H1 (cell line): ENCODE data around the gene GJB1. TPM values are rescaled to one million over a fixed set of nuclear protein-coding genes. Genes with fewer than 3 reads are reported as not detected.

Experiments used
- CTCF ChIA-PET: fragments of 300-600 bp; sonication (Branson Sonifier 250); formaldehyde crosslinking; loops from one replicate; lab custom pipeline; 2021; ENCODE audit not compliant: partially characterized antibody; lab: Charles Lee
- POLR2A ChIA-PET: fragments of 300-600 bp; sonication (Branson Sonifier 250); formaldehyde crosslinking; loops from one replicate; lab custom pipeline; 2021; ENCODE audit warnings: inconsistent platforms; ENCODE audit not compliant: partially characterized antibody; lab: Charles Lee
- DNase-seq, 2 experiments: peaks; one replicate each; pipeline versions ENCODE4 v3.0.0 to v3.0.0-alpha.2; 2010 to 2022; ENCODE audit warnings: low spot score in 2 of 2, low read depth in 1 of 2, mixed read lengths in 1 of 2
- FAIRE-seq: peaks from 2 replicates; lab custom pipeline; 2011; peaks lifted over from hg19 to GRCh38; lab: Jason Lieb, UNC
- H2AFZ ChIP-seq: 2 replicates; pipeline ENCODE4 v1.8.1; 2012; ENCODE audit warnings: low read length, inconsistent platforms
- H2AK5ac ChIP-seq: 2 replicates; pipeline ENCODE4 v1.6.1; 2013; ENCODE audit warnings: low read depth, low read length
- H2BK120ac ChIP-seq: replicated peaks from 2 replicates; pipeline ENCODE3; 2013; ENCODE audit warnings: low read depth, low read length, inconsistent platforms
- H2BK12ac ChIP-seq: 2 replicates; pipeline ENCODE4 v1.6.1; 2013; ENCODE audit warnings: low read depth, low read length
- H2BK15ac ChIP-seq: 2 replicates; pipeline ENCODE4 v1.6.1; 2013; ENCODE audit warnings: low read length
- H2BK20ac ChIP-seq: 2 replicates; pipeline ENCODE4 v1.6.1; 2013; ENCODE audit warnings: low read length
- H2BK5ac ChIP-seq: 2 replicates; pipeline ENCODE4 v1.6.1; 2013; ENCODE audit warnings: low read depth, low read length
- H3K14ac ChIP-seq: 2 replicates; pipeline ENCODE4 v1.6.1; 2013; ENCODE audit warnings: inconsistent platforms; ENCODE audit not compliant: insufficient read length
- H3K18ac ChIP-seq: 2 replicates; pipeline ENCODE4 v1.6.1; 2013; ENCODE audit warnings: low read length; ENCODE audit errors: extremely low read depth
- H3K23ac ChIP-seq: 2 replicates; pipeline ENCODE4 v1.6.1; 2013; ENCODE audit warnings: inconsistent platforms; ENCODE audit not compliant: insufficient read length
- H3K23me2 ChIP-seq: 2 replicates; pipeline ENCODE4 v1.6.1; 2013; ENCODE audit warnings: low read depth, low read length
- H3K27ac ChIP-seq: 2 replicates; pipeline ENCODE4 v1.6.1; 2011; ENCODE audit warnings: low read depth, low read length, inconsistent platforms
- H3K27me3 ChIP-seq, 4 experiments: replicated peaks in 1 of 4; 1 replicate in 1 of 4; 2 replicates in 3 of 4; pipeline versions ENCODE4 v1.6.1 to v1.8.1; 2011 to 2013; ENCODE audit warnings: low read length in 3 of 4, mild to moderate bottlenecking in 3 of 4, inconsistent platforms in 2 of 4, mixed read lengths in 2 of 4, moderate library complexity in 1 of 4; ENCODE audit not compliant: control insufficient read depth in 3 of 4, insufficient read depth in 3 of 4; ENCODE audit errors: extremely low read depth in 1 of 4
- H3K36me3 ChIP-seq, 4 experiments: 2 replicates each; pipeline versions ENCODE4 v1.6.1 to v1.8.1; 2011 to 2013; ENCODE audit warnings: mild to moderate bottlenecking in 4 of 4, low read length in 3 of 4, moderate library complexity in 2 of 4, control low read depth in 1 of 4, inconsistent platforms in 1 of 4; ENCODE audit not compliant: insufficient read depth in 4 of 4, control insufficient read depth in 2 of 4
- H3K4ac ChIP-seq: replicated peaks from 2 replicates; pipeline ENCODE3; 2013; ENCODE audit warnings: low read length, low read depth, mixed read lengths, inconsistent platforms; ENCODE audit not compliant: insufficient read length
- H3K4me1 ChIP-seq, 4 experiments: replicated peaks in 1 of 4; 1 replicate in 1 of 4; 2 replicates in 3 of 4; pipeline versions ENCODE4 v1.6.1 to v1.8.1; 2011 to 2013; ENCODE audit warnings: low read length in 3 of 4, inconsistent platforms in 2 of 4, mixed read lengths in 1 of 4; ENCODE audit not compliant: insufficient read depth in 4 of 4, control insufficient read depth in 3 of 4
- H3K4me2 ChIP-seq, 2 experiments: 2 replicates each; pipeline versions ENCODE4 v1.6.1 to v1.8.1; 2011 to 2013; ENCODE audit warnings: low read depth in 2 of 2, low read length in 2 of 2, control low read depth in 1 of 2, inconsistent platforms in 1 of 2, mild to moderate bottlenecking in 1 of 2; ENCODE audit not compliant: insufficient read depth in 1 of 2
- H3K4me3 ChIP-seq, 4 experiments: fragments of 200-600, 300-600 bp in 1 of 4; sonication (generic), shearing (Covaris generic), sonication (Bioruptor Twin) in 1 of 4; 2 replicates each; pipeline versions ENCODE4 v1.5.1 to v1.8.1; 2011 to 2016; ENCODE audit warnings: low read length in 4 of 4, low read depth in 3 of 4, control low read depth in 2 of 4, inconsistent platforms in 2 of 4, mild to moderate bottlenecking in 2 of 4, mixed read lengths in 1 of 4, moderate library complexity in 1 of 4; ENCODE audit not compliant: insufficient read depth in 2 of 4; ENCODE audit errors: extremely low read depth in 1 of 4
- H3K56ac ChIP-seq: replicated peaks from 2 replicates; pipeline ENCODE3; 2013; ENCODE audit warnings: low read depth, mild to moderate bottlenecking, mixed read lengths, low read length, inconsistent platforms; ENCODE audit not compliant: insufficient read length
- H3K79me1 ChIP-seq: 2 replicates; pipeline ENCODE4 v1.6.1; 2013; ENCODE audit warnings: low read depth, low read length, control low read depth
- H3K79me2 ChIP-seq, 2 experiments: 2 replicates each; pipeline versions ENCODE4 v1.6.1 to v1.8.1; 2012 to 2013; ENCODE audit warnings: low read length in 2 of 2, mild to moderate bottlenecking in 2 of 2, inconsistent platforms in 1 of 2; ENCODE audit not compliant: insufficient read depth in 2 of 2, control insufficient read depth in 1 of 2
- H3K9ac ChIP-seq, 4 experiments: replicated peaks in 1 of 4; 1 replicate in 1 of 4; 2 replicates in 3 of 4; pipeline versions ENCODE4 v1.6.1 to v1.8.1; 2011 to 2013; ENCODE audit warnings: low read depth in 3 of 4, low read length in 3 of 4, control low read depth in 2 of 4, mild to moderate bottlenecking in 2 of 4, moderate library complexity in 2 of 4, inconsistent platforms in 1 of 4; ENCODE audit errors: extremely low read depth in 1 of 4
- H3K9me3 ChIP-seq, 2 experiments: 2 replicates each; pipeline versions ENCODE4 v1.6.1 to v1.8.1; 2012 to 2013; ENCODE audit warnings: mild to moderate bottlenecking in 2 of 2, moderate library complexity in 2 of 2, control low read depth in 1 of 2, inconsistent platforms in 1 of 2, low read depth in 1 of 2, low read length in 1 of 2, mixed read lengths in 1 of 2; ENCODE audit not compliant: insufficient read depth in 2 of 2
- H4K20me1 ChIP-seq, 2 experiments: replicated peaks in 1 of 2; 2 replicates each; pipeline versions ENCODE3 to v1.8.1; 2011 to 2013; ENCODE audit warnings: inconsistent platforms in 2 of 2, low read length in 2 of 2, mild to moderate bottlenecking in 1 of 2; ENCODE audit not compliant: insufficient read depth in 2 of 2, control insufficient read depth in 1 of 2
- H4K5ac ChIP-seq: 2 replicates; pipeline ENCODE4 v1.6.1; 2013; ENCODE audit warnings: low read length, low read depth, mixed read lengths, inconsistent platforms; ENCODE audit not compliant: insufficient read length
- H4K8ac ChIP-seq: 2 replicates; pipeline ENCODE4 v1.8.0; 2013; ENCODE audit warnings: mild to moderate bottlenecking, moderate library complexity, low read length, inconsistent platforms; ENCODE audit not compliant: insufficient read depth; ENCODE audit errors: extremely low read depth
- H4K91ac ChIP-seq: replicated peaks from 2 replicates; pipeline ENCODE3; 2013; ENCODE audit warnings: low read length, mixed read lengths, inconsistent platforms; ENCODE audit not compliant: insufficient read length
- GTF2F1 ChIP-seq: IDR thresholded peaks from 2 replicates; pipeline ENCODE4 v1.6.1; 2012; ENCODE audit warnings: low read depth, low read length, improper control_type of control experiment, borderline replicate concordance
- KDM5A ChIP-seq: fragments of 200-600 bp; IDR thresholded peaks from 2 replicates; pipeline ENCODE4 v1.7.1; 2012; ENCODE audit warnings: mild to moderate bottlenecking, low read length, inconsistent platforms, mixed read lengths
- SAP30 ChIP-seq: fragments of 300-600 bp; sonication (generic); IDR thresholded peaks from 2 replicates; pipeline ENCODE4 v1.7.1; 2012; ENCODE audit warnings: low read length, moderate library complexity, mild to moderate bottlenecking, inconsistent platforms; ENCODE audit not compliant: insufficient read depth, insufficient replicate concordance
- WGBS, 2 experiments: shearing (Covaris generic) in 1 of 2; methylation state at CpG; one replicate each; pipeline versions ENCODE4 v1.1.6 to v1.1.7; 2013 to 2015; ENCODE audit warnings: low lambda C conversion rate in 2 of 2, mixed read lengths in 2 of 2, inconsistent platforms in 1 of 2, low coverage in 1 of 2, missing lambda C conversion rate in 1 of 2; ENCODE audit not compliant: insufficient replicate concordance in 2 of 2, insufficient coverage in 1 of 2, insufficient read length in 1 of 2; ENCODE audit errors: extremely low coverage in 1 of 2, missing lambda C conversion rate in 1 of 2; 5-methylcytosine and 5-hydroxymethylcytosine counted together
- polyA plus RNA-seq, 7 experiments: library from polyadenylated mRNA; depleted of rRNA in 3 of 7; stranded (reverse) in 5 of 7; unstranded in 2 of 7; fragments of >200 nt in 5 of 7; fragments of 200-250 nt in 2 of 7; gene quantifications; 1 replicate in 5 of 7; 2 replicates in 1 of 7; 4 replicates in 1 of 7; pipeline versions ENCODE4 v1.2.1 to v1.2.3, GENCODE V29; 2011 to 2013; ENCODE audit warnings: missing spikeins in 2 of 7, mixed read lengths in 2 of 7
- total RNA-seq: library from RNA; stranded (reverse); fragmentation: NEBNext Ultra II Directional; extraction: Animal tissue kit (Norgen Biotek cat#: 25700); gene quantifications from 2 replicates; pipeline ENCODE4 v1.2.1, GENCODE V29; 2021

GJB1 gene
- total and polyA plus RNA-seq, 2 of the 8 experiments (the other 6 are each of a cell fraction or from before 2014, with no cell fraction given): 0.14 TPM; not detected in 1

GRCh38 chrX:71245159-71245558 lies 22.1 kb downstream of the GJB1 start:
- H2BK20ac ChIP-seq: no peak overlapping the region
- no peaks in the 10 kb centered on the region for H3K4me1 ChIP-seq
- H3K4me3 ChIP-seq: no peak overlapping the region
- H2BK5ac ChIP-seq: no peak overlapping the region
- H3K79me2 ChIP-seq: no peaks in the 10 kb centered on the region
- no peak overlapping the region for H2BK12ac ChIP-seq
- TF ChIP-seq GTF2F1: no peak
- no peak for TF ChIP-seq SAP30
- TF ChIP-seq KDM5A: no peak
- TF ChIP-seq, all 59 proteins: peak for 0
- Histone ChIP-seq H2AK5ac (no peak overlapping the region), H3K4ac (no peak overlapping the region), H4K20me1 (peaks cover 0 to 12% of the 10 kb centered on the region in 2 experiments), H2BK120ac (no peak overlapping the region), H3K18ac (no peak overlapping the region), H3K23ac (no peak overlapping the region), H3K36me3 (peaks cover 22 to 95% (median 69%) of the 10 kb centered on the region in 4 experiments), H4K8ac (no peak overlapping the region), H4K5ac (no peak overlapping the region), H3K14ac (no peak overlapping the region), H3K23me2 (no peaks in the 10 kb centered on the region), H3K79me1 (no peaks in the 10 kb centered on the region; the same call in 1 of the 2 replicates), H3K9me3 (no peaks in the 10 kb centered on the region), H2AFZ (no peak overlapping the region), H3K27me3 (no peaks in the 10 kb centered on the region), H3K4me2 (no peak overlapping the region), H3K56ac (no peak overlapping the region), H2BK15ac (no peak overlapping the region), H4K91ac (no peak overlapping the region), H3K27ac (no peak overlapping the region), H3K9ac (no peak overlapping the region)
- ChIA-PET POLR2A (interaction anchor here (0.9 to 1.3 kb wide), 4 partner anchors 10 to 101 kb away, joined by 3 read pairs; partner anchors contain the start of gene NLGN3), CTCF (interaction anchor here (1.6 kb wide), 1 partner anchor 25 kb away, joined by 3 read pairs; no protein-coding TSS in a partner anchor)
- no peak for DNase-seq
- 100% methylated on average over 1 of the region's 2 CpGs; no CpG with 5 or more reads in 1 of the 2 experiments for WGBS, 2 experiments
- FAIRE-seq: no peak
